ENCODE measurements around the gene ASB3.
"Not testable (repeated sequence)": the region's sequence is repeated elsewhere in the genome, so short reads cannot be mapped to it uniquely, and the experiment has no call there.

Gene ASB3

GRCh38 chr2:53668624-53669026, 118.1 kb downstream of the ASB3 start:
- H3K9me2 ChIP-seq (replicated peaks; ENCODE audit: control insufficient read depth, low read length): no peaks in the 10 kb centered on the region
- H3K4me1 ChIP-seq (ENCODE audit: control insufficient read depth, low read length): no peaks in the 10 kb centered on the region
- no peaks in the 10 kb centered on the region for H3K79me2 ChIP-seq (ENCODE audit: control insufficient read depth, low read length)
- TF ChIP-seq CTCF (IDR thresholded peaks at IDR 0.05; ENCODE audit: low read depth, low read length, poor library complexity, severe bottlenecking) (no peak), EZH2phosphoT487 (IDR thresholded peaks at IDR 0.05; ENCODE audit: borderline replicate concordance, low read length) (no peak)
- no peaks in the 10 kb centered on the region for H3K9me3 ChIP-seq (ENCODE audit: control insufficient read depth, insufficient read depth, low read length)
- H3F3A ChIP-seq (ENCODE audit: control insufficient read depth, insufficient read depth): no peaks in the 10 kb centered on the region
- no peaks in the 10 kb centered on the region for H3K36me3 ChIP-seq (ENCODE audit: control insufficient read depth, low read length)
- H3K27ac ChIP-seq (ENCODE audit: low read depth, low read length): no peak overlapping the region
- H3K27me3 ChIP-seq (ENCODE audit: control insufficient read depth, low read length): no peaks in the 10 kb centered on the region
- no peaks in the 10 kb centered on the region for H4K20me1 ChIP-seq (ENCODE audit: control insufficient read depth, insufficient read depth, low read depth, low read length)
- H3K4me2 ChIP-seq (ENCODE audit: low read length): no peak overlapping the region
- H3K4me3 ChIP-seq (ENCODE audit: low read length): no peak overlapping the region

- H3K36me3 ChIP-seq (ENCODE audit: control insufficient read depth, low read length); H3K4me2 ChIP-seq (ENCODE audit: low read length); H3K4me1 ChIP-seq (ENCODE audit: control insufficient read depth, low read length); H3K79me2 ChIP-seq (ENCODE audit: control insufficient read depth, low read length); H3K27me3 ChIP-seq (ENCODE audit: control insufficient read depth, low read length); H3K9me3 ChIP-seq (ENCODE audit: control insufficient read depth, insufficient read depth, low read length); H3K4me3 ChIP-seq (ENCODE audit: low read length); H3K9me2 ChIP-seq (replicated peaks; ENCODE audit: control insufficient read depth, low read length); H4K20me1 ChIP-seq (ENCODE audit: control insufficient read depth, insufficient read depth, low read depth, low read length); H3K27ac ChIP-seq (ENCODE audit: low read depth, low read length); H3F3A ChIP-seq (ENCODE audit: control insufficient read depth, insufficient read depth): not testable (repeated sequence)
These were observed 119.6 kb downstream of the ASB3 start for GRCh38 chr2:53667130-53667529.

GRCh38 chr2:53660886-53661285, 125.9 kb downstream of the ASB3 start:
- Histone ChIP-seq H3K27me3 (ENCODE audit: control insufficient read depth, low read length) (no peaks in the 10 kb centered on the region), H3F3A (ENCODE audit: control insufficient read depth, insufficient read depth) (no peaks in the 10 kb centered on the region), H3K4me2 (ENCODE audit: low read length) (no peak overlapping the region), H3K27ac (ENCODE audit: low read depth, low read length) (no peak overlapping the region), H3K4me1 (ENCODE audit: control insufficient read depth, low read length) (no peaks in the 10 kb centered on the region), H3K9me2 (replicated peaks; ENCODE audit: control insufficient read depth, low read length) (no peaks in the 10 kb centered on the region), H3K36me3 (ENCODE audit: control insufficient read depth, low read length) (no peaks in the 10 kb centered on the region), H4K20me1 (ENCODE audit: control insufficient read depth, insufficient read depth, low read depth, low read length) (no peaks in the 10 kb centered on the region), H3K9me3 (ENCODE audit: control insufficient read depth, insufficient read depth, low read length) (no peaks in the 10 kb centered on the region), H3K4me3 (ENCODE audit: low read length) (no peak overlapping the region), H3K79me2 (ENCODE audit: control insufficient read depth, low read length) (no peaks in the 10 kb centered on the region)
- TF ChIP-seq EZH2phosphoT487 (IDR thresholded peaks at IDR 0.05; ENCODE audit: borderline replicate concordance, low read length): no peak
- TF ChIP-seq CTCF (IDR thresholded peaks at IDR 0.05; ENCODE audit: low read depth, low read length, poor library complexity, severe bottlenecking): no peak

- not testable (repeated sequence) for H3K79me2 ChIP-seq (ENCODE audit: control insufficient read depth, low read length); H3K4me3 ChIP-seq (ENCODE audit: low read length); H4K20me1 ChIP-seq (ENCODE audit: control insufficient read depth, insufficient read depth, low read depth, low read length); H3K27ac ChIP-seq (ENCODE audit: low read depth, low read length); H3K27me3 ChIP-seq (ENCODE audit: control insufficient read depth, low read length); H3K4me1 ChIP-seq (ENCODE audit: control insufficient read depth, low read length); H3F3A ChIP-seq (ENCODE audit: control insufficient read depth, insufficient read depth); H3K9me2 ChIP-seq (replicated peaks; ENCODE audit: control insufficient read depth, low read length); H3K9me3 ChIP-seq (ENCODE audit: control insufficient read depth, insufficient read depth, low read length); H3K4me2 ChIP-seq (ENCODE audit: low read length); H3K36me3 ChIP-seq (ENCODE audit: control insufficient read depth, low read length)
These were observed 128.3 kb downstream of the ASB3 start for GRCh38 chr2:53658474-53658873.
